GM12878 (cell line): ENCODE data around the gene FCN2. TPM values are rescaled to one million over a fixed set of nuclear protein-coding genes. Genes with fewer than 3 reads are reported as not detected.

ENCODE experiments used
- ATAC-seq: fragments of 200-7000 bp; cut with Tn5 transposase; 3 replicates; pipeline ENCODE4 v1.9.1; 2020; ENCODE audit warnings: mild to moderate bottlenecking, moderate library complexity
- BruUV-seq: library from RNA; stranded (reverse); fragments of 400-500 nt; replicated peaks from 2 replicates; lab custom pipeline; 2021; lab: Mats Ljungman, UMichigan
- CTCF ChIA-PET: fragments of 300-600 bp; sonication (Branson Sonifier 250); formaldehyde crosslinking; extraction: SDS; loops from one replicate; lab custom pipeline; 2021; ENCODE audit warnings: inconsistent platforms; lab: Yijun Ruan, JAX
- POLR2A ChIA-PET: fragments of 350-600 bp; formaldehyde crosslinking; extraction: SDS; loops from one replicate; lab custom pipeline; 2021; ENCODE audit warnings: inconsistent platforms; lab: Charles Lee
- RAD21 ChIA-PET: fragments of 300-600 bp; sonication (Branson Sonifier 250); formaldehyde crosslinking; loops from one replicate; lab custom pipeline; 2023; ENCODE audit warnings: antibody characterized with exemption; ENCODE audit not compliant: unreplicated experiment; lab: Charles Lee
- SMC1A ChIA-PET: fragments of 300-600 bp; sonication (Branson Sonifier 250); formaldehyde crosslinking; loops from one replicate; lab custom pipeline; 2023; ENCODE audit not compliant: unreplicated experiment, uncharacterized antibody; lab: Charles Lee
- DNase-seq: peaks from one replicate; pipeline ENCODE4 v3.0.0-alpha.2; 2011; ENCODE audit warnings: low read depth, low spot score
- FAIRE-seq: peaks from 3 replicates; lab custom pipeline; 2011; peaks lifted over from hg19 to GRCh38; lab: Jason Lieb, UNC
- H2AFZ ChIP-seq: 2 replicates; pipeline ENCODE4 v1.6.0; 2011; ENCODE audit warnings: low read depth, low read length, control low read depth; ENCODE audit not compliant: control insufficient read depth
- H3K27ac ChIP-seq: 2 replicates; pipeline ENCODE4 v1.5.1; 2011; ENCODE audit warnings: control low read depth; ENCODE audit not compliant: control insufficient read depth, insufficient read depth
- H3K27me3 ChIP-seq, 2 experiments: replicated peaks in 1 of 2; 2 replicates each; pipeline versions ENCODE4 v1.6.0 to v1.6.1; 2011; ENCODE audit warnings: low read length in 1 of 2; ENCODE audit not compliant: control insufficient read depth in 2 of 2, insufficient read depth in 2 of 2
- H3K36me3 ChIP-seq, 2 experiments: 2 replicates each; pipeline ENCODE4 v1.5.1; 2011; ENCODE audit warnings: low read length in 1 of 2; ENCODE audit not compliant: control insufficient read depth in 2 of 2, insufficient read depth in 2 of 2
- H3K4me1 ChIP-seq: 2 replicates; pipeline ENCODE4 v1.6.1; 2011; ENCODE audit warnings: mild to moderate bottlenecking, low read length, moderate library complexity, mixed read lengths; ENCODE audit not compliant: control insufficient read depth, insufficient read depth
- H3K4me2 ChIP-seq: 2 replicates; pipeline ENCODE4 v1.6.0; 2011; ENCODE audit warnings: control low read depth; ENCODE audit not compliant: control insufficient read depth, insufficient read depth
- H3K4me3 ChIP-seq: fragments of 200-600 bp; sonication (generic); 2 replicates; pipeline ENCODE4 v1.5.1; 2016
- H3K79me2 ChIP-seq: 2 replicates; pipeline ENCODE4 v1.6.0; 2011; ENCODE audit warnings: low read length; ENCODE audit not compliant: control insufficient read depth, insufficient read depth
- H3K9ac ChIP-seq: 2 replicates; pipeline ENCODE4 v1.8.0; 2011; ENCODE audit warnings: low read length, control low read depth, mixed read lengths; ENCODE audit not compliant: control insufficient read depth, insufficient read depth
- H3K9me3 ChIP-seq: replicated peaks from 3 replicates; pipeline ENCODE4 v1.5.1; 2011; ENCODE audit warnings: mild to moderate bottlenecking, low read length; ENCODE audit not compliant: control insufficient read depth, insufficient read depth
- H4K20me1 ChIP-seq: 2 replicates; pipeline ENCODE4 v1.6.0; 2011; ENCODE audit not compliant: control insufficient read depth, insufficient read depth
- ATF7 ChIP-seq: fragments of 450-650 bp; IDR thresholded peaks from 2 replicates; pipeline ENCODE4 v1.6.1; 2016; ENCODE audit warnings: low read depth, mild to moderate bottlenecking
- BMI1 ChIP-seq: fragments of 450-650 bp; IDR thresholded peaks from 2 replicates; pipeline ENCODE4 v1.6.1; 2016; ENCODE audit warnings: mild to moderate bottlenecking, moderate library complexity, borderline replicate concordance
- CBFB ChIP-seq: IDR thresholded peaks from 2 replicates; pipeline ENCODE4 v1.6.1; 2016; ENCODE audit warnings: antibody characterized with exemption, low read depth
- CEBPB ChIP-seq, 2 experiments: fragments of 150-350 bp in 1 of 2; IDR thresholded peaks; 2 replicates each; pipeline ENCODE4 v1.6.1; 2012 to 2014; ENCODE audit warnings: low read depth in 2 of 2, low read length in 2 of 2, borderline replicate concordance in 1 of 2, inconsistent platforms in 1 of 2
- CHD1 ChIP-seq: IDR thresholded peaks from 2 replicates; pipeline ENCODE4 v1.6.1; 2012; ENCODE audit warnings: low read depth, low read length, improper control_type of control experiment
- E4F1 ChIP-seq: fragments of 450-650 bp; IDR thresholded peaks from 2 replicates; pipeline ENCODE4 v1.6.1; 2018; ENCODE audit warnings: borderline replicate concordance, mild to moderate bottlenecking; ENCODE audit not compliant: partially characterized antibody
- EED ChIP-seq: sonication (generic); IDR thresholded peaks from 2 replicates; pipeline ENCODE4 v1.6.1; 2016; ENCODE audit warnings: antibody characterized with exemption, low read depth
- EGR1 ChIP-seq, 2 experiments: IDR thresholded peaks; 1 replicate in 1 of 2; 2 replicates in 1 of 2; pipeline ENCODE4 v1.6.1; 2011 to 2012; ENCODE audit warnings: low read depth in 2 of 2, low read length in 2 of 2, borderline replicate concordance in 1 of 2, mild to moderate bottlenecking in 1 of 2, moderate library complexity in 1 of 2
- JUND ChIP-seq: IDR thresholded peaks from 2 replicates; pipeline ENCODE4 v1.6.1; 2012; ENCODE audit warnings: low read depth, mild to moderate bottlenecking, low read length, improper control_type of control experiment, moderate library complexity
- KLF5 ChIP-seq: fragments of 450-650 bp; IDR thresholded peaks from 2 replicates; pipeline ENCODE4 v1.6.1; 2014; ENCODE audit warnings: mild to moderate bottlenecking; ENCODE audit not compliant: partially characterized antibody
- MEF2B ChIP-seq: fragments of 450-650 bp; IDR thresholded peaks from 2 replicates; pipeline ENCODE4 v1.6.1; 2018; ENCODE audit warnings: mild to moderate bottlenecking, moderate library complexity; ENCODE audit not compliant: partially characterized antibody, poor library complexity, severe bottlenecking
- POLR2A ChIP-seq: IDR thresholded peaks from 2 replicates; pipeline ENCODE4 v1.6.1; 2011; ENCODE audit warnings: low read depth, mild to moderate bottlenecking, low read length
- RCOR1 ChIP-seq: conservative IDR thresholded peaks from 2 replicates; pipeline ENCODE4 v1.6.1; 2012; ENCODE audit warnings: low read depth, low read length, improper control_type of control experiment
- RUNX3 ChIP-seq: IDR thresholded peaks from 2 replicates; pipeline ENCODE4 v1.6.1; 2012; ENCODE audit warnings: low read length, inconsistent platforms
- SIN3A ChIP-seq: IDR thresholded peaks from 2 replicates; pipeline ENCODE4 v1.6.1; 2012; ENCODE audit warnings: low read depth, low read length, improper control_type of control experiment
- SKIL ChIP-seq: fragments of 450-650 bp; IDR thresholded peaks from 2 replicates; pipeline ENCODE4 v1.6.1; 2017; ENCODE audit warnings: mild to moderate bottlenecking, low read depth, inconsistent platforms; ENCODE audit not compliant: poor library complexity, severe bottlenecking
- USF2 ChIP-seq: IDR thresholded peaks from 2 replicates; pipeline ENCODE4 v1.6.1; 2011; ENCODE audit warnings: low read depth, low read length, improper control_type of control experiment, borderline replicate concordance
- WGBS: methylation state at CpG from one replicate; pipeline ENCODE4 v1.1.6; 2016; ENCODE audit warnings: low lambda C conversion rate; ENCODE audit not compliant: insufficient replicate concordance, insufficient coverage; ENCODE audit errors: missing lambda C conversion rate; 5-methylcytosine and 5-hydroxymethylcytosine counted together
- in situ Hi-C: fragments of 300-500 bp; cut with MboI; formaldehyde crosslinking; loops from 9 replicates; pipeline ENCODE4 v1.14.3; 2018; ENCODE audit warnings: mixed read lengths
- intact Hi-C: fragments of 100-400 bp; cut with micrococcal nuclease; formaldehyde crosslinking; loops from one replicate; pipeline ENCODE4 v1.14.2; 2022; ENCODE audit not compliant: unreplicated experiment
- polyA plus RNA-seq, 11 experiments: library from polyadenylated mRNA; depleted of rRNA in 4 of 11; unstranded in 6 of 11; stranded (reverse) in 5 of 11; fragments of >200 nt; fragmentation: Nextera tagmentation in 4 of 11; fragmentation: Illumina TruSeq in 1 of 11; extraction: Ambion mirVana in 4 of 11; extraction: Trizol in 1 of 11; gene quantifications; 1 replicate in 1 of 11; 2 replicates in 10 of 11; pipeline versions ENCODE4 v1.2.1 to v1.2.3, GENCODE V29; 2011 to 2016; ENCODE audit warnings: inconsistent platforms in 2 of 11, missing spikeins in 2 of 11, low read depth in 1 of 11
- total RNA-seq, 4 experiments: library from RNA; depleted of rRNA in 3 of 4; stranded (reverse); fragments of >200 nt in 3 of 4; fragmentation: Illumina TruSeq in 1 of 4; extraction: Trizol in 1 of 4; gene quantifications; 2 replicates each; pipeline versions ENCODE4 v1.2.1 to v1.2.3, GENCODE V29; 2013 to 2021

FCN2 gene
- total and polyA plus RNA-seq, 10 of the 15 experiments (the other 5 are each of a cell fraction or from before 2014, with no cell fraction given), result not detected

- no peak for TF ChIP-seq JUND
- TF ChIP-seq BMI1, result no peak
Measured at GRCh38 chr9:134896834-134897583, 16.4 kb downstream of the FCN2 start (continued).

- H3K9me3 ChIP-seq, result peaks cover 8% of the 10 kb centered on the region
- 24% methylated on average over 2 of the region's 2 CpGs for WGBS
- SMC1A ChIA-PET, result interaction anchor here (1.0 to 1.1 kb wide), 3 partner anchors 9 to 34 kb away, joined by 3 to 5 read pairs (median 3); no protein-coding TSS in a partner anchor
- BruUV-seq, result no TSS peak
- H3K4me3 ChIP-seq, result no peak overlapping the region
- FAIRE-seq, result no peak
- CTCF ChIA-PET, result interaction anchor here (0.9 kb wide), 1 partner anchor 10 kb away, joined by 3 read pairs; no protein-coding TSS in a partner anchor
- TF ChIP-seq MEF2B, result no peak
- TF ChIP-seq JUND, result no peak
- TF ChIP-seq RCOR1, result no peak
- TF ChIP-seq RUNX3, result no peak
- no peak for TF ChIP-seq KLF5
- no peak for TF ChIP-seq CBFB
- TF ChIP-seq E4F1, result no peak
- no peak for TF ChIP-seq CHD1
- no peak for TF ChIP-seq ATF7
- TF ChIP-seq EED, result no peak
- TF ChIP-seq SKIL, result no peak
- TF ChIP-seq SIN3A, result no peak
- TF ChIP-seq EGR1 (IDR thresholded peaks at IDR 0.05; ENCODE audit: borderline replicate concordance in 1 of 2, low read depth in 2 of 2, low read length in 2 of 2), result no peak
- no peak for TF ChIP-seq USF2
- TF ChIP-seq CEBPB (IDR thresholded peaks at IDR 0.05; ENCODE audit: borderline replicate concordance in 1 of 2, low read depth in 2 of 2, low read length in 2 of 2), result no peak
- TF ChIP-seq POLR2A, result no peak
- POLR2A ChIA-PET, result no interaction called here
- ATAC-seq, result no peak
- H3K4me2 ChIP-seq, result no peak overlapping the region
- H2AFZ ChIP-seq, result no peak overlapping the region
- intact Hi-C loops, result no loop called here
- no peak overlapping the region for H3K27ac ChIP-seq
- H3K4me1 ChIP-seq, result 0 out of 2 replicates have a peak, but pooled peaks cover 4% of the 10 kb centered on the region
- no peaks in the 10 kb centered on the region for H4K20me1 ChIP-seq
- in situ Hi-C loops, result no loop called here
- DNase-seq, result no peak
- H3K79me2 ChIP-seq, result no peaks in the 10 kb centered on the region
- no peaks in the 10 kb centered on the region for H3K36me3 ChIP-seq
- H3K27me3 ChIP-seq, result no peaks in the 10 kb centered on the region
- RAD21 ChIA-PET, result no interaction called here
- no peak overlapping the region for H3K9ac ChIP-seq
Measured at GRCh38 chr9:134897584-134898170, 17.1 kb downstream of the FCN2 start.
